ENCODE results near the gene PLEKHA7. TPM values are rescaled to one million over a fixed set of nuclear protein-coding genes. Genes with fewer than 3 reads are reported as not detected.

The PLEKHA7 gene
- total and polyA plus RNA-seq, 4 donors = 13.3 to 31.8 (median 21.5) TPM

DNA sequence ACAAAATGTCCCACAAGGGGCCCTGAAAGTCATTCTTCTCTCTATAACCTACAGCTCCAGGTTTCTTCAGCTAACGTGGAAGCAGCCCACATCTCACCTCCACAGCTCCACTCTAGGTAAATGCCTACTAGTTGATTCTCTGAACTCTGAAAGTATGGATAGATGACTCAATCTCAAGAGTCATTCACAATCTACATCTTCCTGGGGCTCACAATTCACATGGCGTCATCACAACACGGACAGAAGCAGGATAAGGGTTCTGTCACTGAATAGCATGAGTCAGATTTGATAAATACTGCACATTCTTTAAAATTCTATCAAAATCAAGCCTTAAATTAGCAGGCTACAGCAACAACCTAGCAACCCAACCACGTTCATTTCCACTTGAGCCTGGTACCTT is 96.3 kb downstream of the PLEKHA7 start:
- Histone ChIP-seq H3K4me3 (no peak overlapping the region), H3K9ac (ENCODE audit: insufficient read depth in 1 of 2, low read length in 2 of 2) (no peak overlapping the region), H3K27me3 (ENCODE audit: control insufficient read depth in 3 of 3, insufficient read depth in 3 of 3, low read length in 2 of 3) (peaks cover 0 to 9% (median 7%) of the 10 kb centered on the region in 3 donors), H3K4me1 (ENCODE audit: control insufficient read depth in 5 of 5, insufficient read depth in 5 of 5, low read length in 5 of 5) (peaks cover 0 to 12% (median 0%) of the 10 kb centered on the region in 5 donors), H3K9me3 (ENCODE audit: control insufficient read depth in 4 of 4, insufficient read depth in 3 of 4, low read length in 3 of 4) (no peaks in the 10 kb centered on the region), H3K27ac (ENCODE audit: low read depth in 1 of 2, low read length in 1 of 2) (peak overlapping the region in 1 of 2 donors; percentile 26), H3K36me3 (ENCODE audit: control insufficient read depth in 4 of 4, insufficient read depth in 4 of 4, low read length in 4 of 4) (no peaks in the 10 kb centered on the region)
- TF ChIP-seq, protein P1, sequence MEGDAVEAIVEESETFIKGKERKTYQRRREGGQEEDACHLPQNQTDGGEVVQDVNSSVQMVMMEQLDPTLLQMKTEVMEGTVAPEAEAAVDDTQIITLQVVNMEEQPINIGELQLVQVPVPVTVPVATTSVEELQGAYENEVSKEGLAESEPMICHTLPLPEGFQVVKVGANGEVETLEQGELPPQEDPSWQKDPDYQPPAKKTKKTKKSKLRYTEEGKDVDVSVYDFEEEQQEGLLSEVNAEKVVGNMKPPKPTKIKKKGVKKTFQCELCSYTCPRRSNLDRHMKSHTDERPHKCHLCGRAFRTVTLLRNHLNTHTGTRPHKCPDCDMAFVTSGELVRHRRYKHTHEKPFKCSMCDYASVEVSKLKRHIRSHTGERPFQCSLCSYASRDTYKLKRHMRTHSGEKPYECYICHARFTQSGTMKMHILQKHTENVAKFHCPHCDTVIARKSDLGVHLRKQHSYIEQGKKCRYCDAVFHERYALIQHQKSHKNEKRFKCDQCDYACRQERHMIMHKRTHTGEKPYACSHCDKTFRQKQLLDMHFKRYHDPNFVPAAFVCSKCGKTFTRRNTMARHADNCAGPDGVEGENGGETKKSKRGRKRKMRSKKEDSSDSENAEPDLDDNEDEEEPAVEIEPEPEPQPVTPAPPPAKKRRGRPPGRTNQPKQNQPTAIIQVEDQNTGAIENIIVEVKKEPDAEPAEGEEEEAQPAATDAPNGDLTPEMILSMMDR (IDR thresholded peaks at IDR 0.05; ENCODE audit: control extremely low read depth, extremely low read depth) = no peak
- ATAC-seq (ENCODE audit: insufficient read depth, low FRiP score) (no peak), DNase-seq (no peak)
- 84 to 85% methylated on average over 4 of the region's 4 CpGs for WGBS, 2 donors

DNA sequence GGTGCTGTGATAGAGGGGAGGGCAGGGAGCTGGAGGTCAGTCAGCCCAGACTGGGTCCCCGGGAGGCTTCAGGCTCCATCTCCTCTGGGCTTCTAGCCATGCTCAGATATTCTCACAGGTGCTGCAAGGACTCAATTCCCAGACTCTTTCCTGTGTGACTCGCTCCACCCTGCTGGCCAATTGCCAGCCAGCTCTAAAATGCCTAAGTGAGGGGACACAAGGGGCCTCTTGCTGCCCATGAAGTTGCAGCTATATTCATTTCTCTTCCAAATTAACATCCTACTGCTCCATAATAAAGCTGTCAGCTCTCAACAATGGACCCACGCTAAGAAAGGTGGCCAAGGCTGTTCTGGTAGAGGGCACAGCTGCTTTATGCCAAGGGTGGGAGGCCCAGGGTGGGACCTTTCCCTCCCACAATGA is 101.5 kb downstream of the PLEKHA7 start:
- TF ChIP-seq, protein P1 (IDR thresholded peaks at IDR 0.05; ENCODE audit: control extremely low read depth, extremely low read depth) = no peak
- H3K9ac ChIP-seq (ENCODE audit: insufficient read depth in 1 of 2, low read length in 2 of 2) = no peak overlapping the region
- WGBS, 2 donors = 49 to 82% methylated on average over 3 of the region's 3 CpGs
- DNase-seq = peak in 2 of 3 donors; percentile 34 to 46
- no peak for ATAC-seq (ENCODE audit: insufficient read depth, low FRiP score)
- H3K27ac ChIP-seq (ENCODE audit: low read depth in 1 of 2, low read length in 1 of 2) = no peak overlapping the region
- H3K4me3 ChIP-seq = no peak overlapping the region
- H3K27me3 ChIP-seq (ENCODE audit: control insufficient read depth in 3 of 3, insufficient read depth in 3 of 3, low read length in 2 of 3) = no peaks in the 10 kb centered on the region
- H3K36me3 ChIP-seq (ENCODE audit: control insufficient read depth in 4 of 4, insufficient read depth in 4 of 4, low read length in 4 of 4) = no peaks in the 10 kb centered on the region
- H3K9me3 ChIP-seq (ENCODE audit: control insufficient read depth in 4 of 4, insufficient read depth in 3 of 4, low read length in 3 of 4) = no peaks in the 10 kb centered on the region
- H3K4me1 ChIP-seq (ENCODE audit: control insufficient read depth in 5 of 5, insufficient read depth in 5 of 5, low read length in 5 of 5) = peaks cover 0 to 12% (median 2%) of the 10 kb centered on the region in 5 donors

DNA sequence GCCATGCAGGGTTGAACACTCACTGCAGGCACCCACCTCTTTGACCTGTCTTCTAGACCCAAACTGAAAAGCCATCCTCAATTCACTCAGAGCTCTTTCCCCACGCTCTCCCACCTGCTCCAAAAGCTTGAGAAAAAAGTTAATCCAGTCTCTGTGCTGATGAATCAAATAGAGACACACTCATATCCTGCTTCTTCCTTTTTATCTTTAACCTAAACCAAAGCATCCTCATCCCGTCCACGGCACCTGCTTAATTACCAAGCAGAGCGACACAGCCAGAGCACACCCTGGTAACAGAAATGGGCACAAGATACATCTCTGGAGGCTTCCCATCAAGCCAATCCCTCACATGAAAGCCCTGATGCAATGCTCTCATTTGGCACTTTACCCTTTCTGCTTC is 102.6 kb downstream of the PLEKHA7 start:
- H3K27me3 ChIP-seq (ENCODE audit: control insufficient read depth in 3 of 3, insufficient read depth in 3 of 3, low read length in 2 of 3) = no peaks in the 10 kb centered on the region
- TF ChIP-seq, protein P1 (IDR thresholded peaks at IDR 0.05; ENCODE audit: control extremely low read depth, extremely low read depth) = no peak
- H3K9me3 ChIP-seq (ENCODE audit: control insufficient read depth in 4 of 4, insufficient read depth in 3 of 4, low read length in 3 of 4) = no peaks in the 10 kb centered on the region
- 80 to 91% methylated on average over 4 of the region's 4 CpGs for WGBS, 2 donors
- DNase-seq (no peak), ATAC-seq (ENCODE audit: insufficient read depth, low FRiP score) (no peak)
- H3K9ac ChIP-seq (ENCODE audit: insufficient read depth in 1 of 2, low read length in 2 of 2) = no peak overlapping the region
- H3K36me3 ChIP-seq (ENCODE audit: control insufficient read depth in 4 of 4, insufficient read depth in 4 of 4, low read length in 4 of 4) = no peaks in the 10 kb centered on the region
- H3K4me1 ChIP-seq (ENCODE audit: control insufficient read depth in 5 of 5, insufficient read depth in 5 of 5, low read length in 5 of 5) = peaks cover 0 to 12% (median 2%) of the 10 kb centered on the region in 5 donors
- no peak overlapping the region for H3K27ac ChIP-seq (ENCODE audit: low read depth in 1 of 2, low read length in 1 of 2)
- H3K4me3 ChIP-seq = no peak overlapping the region

DNA sequence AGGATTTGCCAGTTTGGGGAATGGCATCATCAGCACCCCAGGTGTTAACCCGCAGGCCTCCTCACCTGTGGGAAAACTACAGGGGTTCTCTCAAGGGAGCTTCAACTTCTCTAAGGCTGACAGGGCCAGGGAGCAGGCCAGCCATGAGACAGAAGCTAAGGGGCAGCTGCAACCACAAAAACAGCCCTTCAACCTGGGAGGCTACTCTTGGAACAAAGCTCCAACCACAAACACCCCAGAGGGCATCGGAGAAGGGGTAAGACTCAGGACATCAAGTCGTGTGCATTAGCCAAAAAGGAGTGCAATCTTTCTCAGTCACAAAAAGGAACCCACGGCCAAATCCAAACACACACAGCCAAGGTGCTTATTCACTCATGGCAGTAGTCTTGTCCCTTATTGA is 103.0 kb downstream of the PLEKHA7 start:
- Histone ChIP-seq H3K9me3 (ENCODE audit: control insufficient read depth in 4 of 4, insufficient read depth in 3 of 4, low read length in 3 of 4) (no peaks in the 10 kb centered on the region), H3K9ac (ENCODE audit: insufficient read depth in 1 of 2, low read length in 2 of 2) (no peak overlapping the region), H3K4me3 (no peak overlapping the region), H3K36me3 (ENCODE audit: control insufficient read depth in 4 of 4, insufficient read depth in 4 of 4, low read length in 4 of 4) (no peaks in the 10 kb centered on the region), H3K27me3 (ENCODE audit: control insufficient read depth in 3 of 3, insufficient read depth in 3 of 3, low read length in 2 of 3) (no peaks in the 10 kb centered on the region), H3K27ac (ENCODE audit: low read depth in 1 of 2, low read length in 1 of 2) (no peak overlapping the region), H3K4me1 (ENCODE audit: control insufficient read depth in 5 of 5, insufficient read depth in 5 of 5, low read length in 5 of 5) (peaks cover 0 to 12% (median 2%) of the 10 kb centered on the region in 5 donors)
- ATAC-seq (ENCODE audit: insufficient read depth, low FRiP score) (no peak), DNase-seq (no peak)
- TF ChIP-seq, protein P1 (IDR thresholded peaks at IDR 0.05; ENCODE audit: control extremely low read depth, extremely low read depth) = no peak
- WGBS, 2 donors = 70 to 78% methylated on average over 4 of the region's 4 CpGs

Measured in lung (tissue), 12 donors.